Erythroblast (primary cell): Measurements from ENCODE around the gene BRD7.

Experiments
- DNase-seq, 2 experiments: peaks; one replicate each; lab custom pipeline; 2025; lab: John Stamatoyannopoulos, UW
- GATA1 ChIP-seq: IDR thresholded peaks from 2 replicates; pipeline ENCODE4 v1.6.1; 2011; ENCODE audit warnings: low read depth, mild to moderate bottlenecking, control low read depth, low read length, moderate library complexity
- POLR2A ChIP-seq: IDR thresholded peaks from 2 replicates; pipeline ENCODE4 v1.6.1; 2011; ENCODE audit warnings: mild to moderate bottlenecking, low read length

BRD7 gene

DNA sequence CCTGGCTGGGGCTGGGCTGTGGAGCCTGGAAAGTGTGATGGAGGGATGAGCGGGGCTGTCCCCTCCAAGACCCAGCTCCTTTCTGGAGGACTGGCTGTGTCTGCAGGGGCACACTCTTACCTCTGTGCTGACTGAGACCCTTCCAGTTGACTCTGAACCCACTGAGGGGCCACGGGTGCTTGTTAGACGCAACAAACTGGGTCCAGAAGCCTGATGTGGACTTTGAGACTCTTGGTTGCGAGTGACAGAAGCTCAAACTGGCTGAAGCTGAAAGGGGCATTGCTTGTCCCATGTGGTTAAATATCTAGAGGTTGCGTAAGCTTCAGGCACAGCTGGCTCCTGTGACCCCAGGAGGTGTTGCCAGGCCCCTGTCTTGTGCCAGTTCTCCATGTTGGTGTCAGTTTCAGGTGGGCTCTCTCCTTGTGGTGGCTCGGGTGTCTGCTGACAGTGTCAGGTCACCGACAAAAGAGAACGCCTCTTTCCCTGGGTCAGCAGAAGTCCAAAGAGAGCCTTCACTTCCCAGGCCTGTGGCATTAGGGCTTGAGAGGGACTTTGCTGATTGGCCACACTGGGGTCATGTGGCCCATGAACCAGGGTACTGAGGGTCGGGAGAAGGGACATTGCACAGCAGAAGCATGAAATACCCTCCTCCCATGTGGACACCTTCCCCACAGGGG lies 85.7 kb downstream of the BRD7 start:
- DNase-seq, result no peak
- no peak for TF ChIP-seq GATA1
- TF ChIP-seq POLR2A, result no peak

DNA sequence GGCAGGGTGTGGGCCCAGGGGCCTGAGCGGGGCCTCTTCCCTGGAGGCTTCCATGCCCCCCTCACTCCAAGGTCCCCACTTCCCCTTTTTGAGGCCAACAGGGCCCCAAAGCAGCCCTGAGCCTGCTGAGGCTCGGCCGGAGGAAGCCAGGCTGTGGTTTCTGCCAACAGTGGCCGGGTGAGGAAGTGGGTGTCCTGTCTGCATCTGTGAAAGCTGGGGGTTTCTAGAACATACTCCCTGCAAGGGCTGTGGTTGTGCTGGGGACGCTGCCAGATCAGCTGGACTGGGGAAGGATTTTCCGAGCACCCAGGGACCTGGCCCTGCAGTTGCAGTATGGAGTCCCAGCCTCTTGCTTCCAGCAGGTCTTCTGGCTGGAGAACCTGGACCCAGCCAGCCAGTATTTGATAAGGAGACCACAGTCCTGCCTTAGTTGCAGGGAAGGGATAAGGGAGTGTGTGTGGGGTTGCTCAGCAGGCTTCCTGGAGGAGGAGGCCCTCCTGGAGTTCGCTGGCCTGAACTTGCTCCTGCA lies 86.7 kb downstream of the BRD7 start:
- TF ChIP-seq GATA1, result no peak
- no peak for TF ChIP-seq POLR2A
- DNase-seq, result peak; percentile 47 to 49

DNA sequence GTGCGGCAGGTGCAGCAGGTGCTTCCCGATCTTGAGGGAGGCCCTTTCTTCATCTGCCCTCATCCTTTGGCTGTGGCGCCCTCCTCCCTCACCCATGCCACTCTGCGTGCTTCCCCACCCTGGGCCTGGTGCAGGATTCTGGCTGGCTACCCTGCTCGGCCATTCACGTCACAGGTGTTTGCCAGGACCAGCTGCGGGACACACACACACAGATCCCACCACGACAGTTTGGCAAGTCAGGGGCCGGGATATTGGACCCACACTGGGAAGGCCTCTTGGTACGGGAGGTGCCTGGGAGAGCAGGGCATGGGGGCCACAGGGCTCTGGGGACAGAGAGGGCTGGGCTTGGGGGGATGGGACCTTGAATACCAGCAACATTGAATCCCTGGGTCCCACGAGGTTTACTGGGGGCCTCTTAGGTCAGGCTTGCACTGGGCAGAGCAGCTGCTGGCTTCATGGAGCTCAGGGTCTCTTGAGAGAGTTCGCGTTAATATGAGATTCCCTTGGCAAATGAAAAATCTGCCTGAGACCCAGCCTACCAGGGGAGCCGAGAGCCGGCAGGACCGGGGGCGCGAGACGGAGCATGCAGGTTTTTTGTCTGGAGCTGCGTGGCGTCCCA lies 87.3 kb downstream of the BRD7 start:
- DNase-seq, result peak; percentile 44 to 49
- no peak for TF ChIP-seq POLR2A
- no peak for TF ChIP-seq GATA1

DNA sequence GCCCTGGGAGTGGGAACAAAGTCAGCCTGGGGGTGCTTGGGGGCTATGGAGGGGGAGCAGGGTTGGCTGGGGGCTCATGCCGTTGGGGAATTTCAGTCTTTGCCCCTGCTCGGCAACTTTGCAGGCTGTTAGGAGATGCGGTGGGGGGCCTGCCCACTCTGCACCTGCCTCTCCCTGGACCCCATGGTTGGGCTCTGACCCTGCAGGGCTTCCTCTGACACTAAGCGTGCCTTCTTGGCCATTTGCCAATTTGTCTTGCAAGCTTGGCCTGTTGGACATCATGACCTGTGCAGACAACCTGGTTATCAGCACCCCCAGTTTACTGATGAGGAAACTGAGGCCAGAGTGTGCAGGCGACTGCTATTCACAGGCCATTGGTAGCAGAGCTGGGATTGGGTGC lies 87.9 kb downstream of the BRD7 start:
- DNase-seq, result peak; percentile 40 to 42
- TF ChIP-seq POLR2A, result no peak
- no peak for TF ChIP-seq GATA1

DNA sequence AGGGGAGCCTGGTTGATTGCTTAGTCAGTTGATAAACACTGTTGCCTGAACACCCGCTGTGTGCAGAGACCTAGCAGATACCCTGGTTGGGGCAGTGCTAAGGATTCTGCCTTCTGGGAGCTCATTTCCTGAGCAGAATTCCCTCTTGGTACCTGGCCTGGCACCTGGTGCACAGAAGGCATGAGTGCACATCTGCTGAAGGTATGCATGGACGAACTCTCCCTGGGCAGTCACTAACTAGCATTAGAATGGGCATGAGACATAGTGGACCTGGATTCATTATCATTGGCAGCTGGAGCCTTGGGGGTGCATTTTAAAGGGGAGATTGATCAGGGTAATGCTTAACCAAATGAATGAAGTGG lies 89.3 kb downstream of the BRD7 start:
- TF ChIP-seq GATA1 (no peak), POLR2A (no peak)
- no peak for DNase-seq

DNA sequence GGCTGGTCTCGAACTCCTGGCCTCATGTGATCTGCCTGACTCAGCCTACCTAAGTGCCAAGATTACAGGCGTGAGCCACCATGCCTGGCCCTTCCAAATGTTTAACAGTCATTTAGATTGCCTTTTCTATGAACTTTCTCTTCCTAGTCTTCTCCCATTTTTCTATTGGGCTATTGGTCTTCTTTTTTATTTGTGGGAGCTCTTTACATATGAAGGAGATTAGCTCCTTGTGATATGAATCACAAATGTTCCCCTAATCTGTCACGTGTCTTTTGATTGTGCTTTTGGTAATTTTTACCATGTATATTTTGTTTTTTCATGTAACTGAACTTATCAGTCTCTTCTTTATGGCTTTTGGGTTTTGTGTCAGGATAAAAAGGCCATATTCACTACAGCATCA lies 90.5 kb downstream of the BRD7 start:
- no peak for DNase-seq
- TF ChIP-seq GATA1 (no peak), POLR2A (no peak)

DNA sequence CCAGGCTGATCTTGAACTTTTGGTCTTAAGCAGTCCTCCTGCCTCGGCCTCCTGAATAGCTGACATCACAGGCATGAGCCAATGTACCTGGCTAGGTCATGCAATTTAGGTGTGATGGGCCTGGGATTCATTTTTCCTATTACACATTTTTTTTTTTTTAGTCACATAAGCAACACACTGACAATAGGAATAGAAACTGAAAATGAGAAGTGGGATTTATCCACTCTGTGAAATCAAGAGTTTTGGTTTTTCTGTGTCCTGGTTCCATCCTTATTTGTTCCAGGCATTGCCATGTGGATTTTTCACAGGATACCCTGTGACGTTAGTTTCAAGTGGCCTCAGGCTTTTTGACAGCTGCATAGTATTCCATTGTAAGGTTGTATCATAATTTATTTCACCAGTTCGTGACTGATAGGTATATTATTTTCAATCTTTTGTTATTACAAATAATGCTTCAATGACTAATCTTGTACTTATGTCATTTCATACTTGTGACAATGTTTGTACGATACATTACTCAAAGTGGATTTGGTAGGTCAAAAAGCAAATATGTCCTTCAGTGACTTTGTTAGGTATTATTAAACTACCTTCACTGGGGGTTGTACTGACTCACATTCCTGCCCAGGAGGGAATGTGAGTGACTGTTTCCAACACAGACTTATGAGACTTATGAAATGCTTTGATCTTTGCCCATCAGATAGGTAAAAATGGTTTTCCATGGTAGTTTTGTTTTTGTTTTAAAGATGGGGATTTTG lies 91.8 kb downstream of the BRD7 start:
- TF ChIP-seq POLR2A, result no peak
- TF ChIP-seq GATA1, result no peak
- DNase-seq, result no peak

DNA sequence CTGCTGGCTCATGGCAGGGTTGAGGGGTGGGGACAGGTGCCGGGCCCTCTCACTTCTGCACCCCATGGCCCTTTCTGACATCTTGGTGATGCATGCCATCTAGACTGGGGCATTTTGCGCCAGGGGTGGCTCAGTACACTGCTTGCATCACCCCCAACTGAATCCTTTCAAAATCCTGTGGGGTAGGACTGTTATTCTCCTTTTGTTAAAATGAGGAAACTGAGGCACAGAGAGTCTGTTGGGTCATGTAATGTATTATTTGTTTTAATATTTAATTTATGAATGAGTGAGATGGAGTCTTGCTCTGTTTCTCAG lies 92.5 kb downstream of the BRD7 start:
- TF ChIP-seq GATA1, result no peak
- no peak for TF ChIP-seq POLR2A
- DNase-seq, result no peak

DNA sequence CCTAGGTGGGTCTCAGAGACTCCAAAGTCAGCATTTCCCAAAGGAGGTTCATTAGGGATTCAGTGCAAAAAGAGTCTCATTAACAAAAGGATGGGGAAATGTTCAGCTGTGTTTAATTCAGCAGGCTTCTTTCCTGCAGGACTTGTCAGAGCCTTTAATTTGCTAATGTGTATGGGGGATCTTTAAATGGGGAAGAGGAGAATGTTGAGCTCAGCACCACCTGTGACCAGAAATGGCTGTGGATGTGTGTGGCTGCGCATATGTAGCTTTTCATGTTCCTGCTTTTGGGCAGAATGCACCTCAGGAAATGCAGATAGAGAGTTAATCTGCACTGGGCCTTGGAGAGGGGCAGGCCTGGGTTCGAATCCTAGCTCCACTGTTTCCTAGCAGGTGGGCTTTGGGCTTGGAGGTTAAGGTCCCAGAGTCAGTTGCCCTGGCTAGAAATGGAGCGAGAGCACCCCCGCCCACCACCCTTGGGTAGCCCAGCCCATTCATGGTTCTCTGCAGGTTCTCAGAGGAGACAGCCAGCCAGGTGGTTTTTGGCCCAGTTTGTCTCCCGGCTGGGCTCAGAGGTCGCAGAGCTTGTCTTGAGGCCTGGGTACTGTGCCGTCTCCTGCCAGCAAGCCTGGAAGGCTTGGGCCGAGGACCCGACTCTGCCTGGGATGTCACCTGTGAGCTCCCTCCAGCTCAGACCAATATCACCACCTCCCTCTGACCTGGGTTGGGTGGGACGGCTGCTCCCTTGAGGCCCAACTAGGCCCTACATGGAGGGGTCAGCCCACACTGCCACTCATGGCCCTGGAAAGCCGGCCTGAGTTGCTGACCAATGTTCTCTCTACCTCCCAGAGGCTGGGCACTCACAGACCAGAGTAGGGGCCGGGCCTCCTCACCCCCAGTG lies 93.1 kb downstream of the BRD7 start:
- TF ChIP-seq GATA1 (no peak), POLR2A (no peak)
- no peak for DNase-seq

DNA sequence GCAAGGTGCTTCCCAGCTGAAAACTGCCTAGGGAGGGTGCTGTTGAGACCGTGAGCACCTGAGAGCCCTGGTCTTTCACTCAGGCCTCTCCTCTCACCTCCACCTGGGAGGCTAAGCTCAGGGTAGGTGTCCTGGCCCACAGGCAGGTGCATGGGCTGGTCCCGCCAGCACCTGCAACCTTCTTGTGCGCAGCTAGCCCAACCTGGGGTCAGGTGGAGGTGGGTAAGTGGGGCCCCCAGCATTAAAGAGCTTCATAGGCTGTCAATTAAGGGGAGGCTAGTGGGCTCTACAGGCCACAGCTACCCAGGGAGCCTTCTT lies 93.7 kb downstream of the BRD7 start:
- DNase-seq, result no peak
- no peak for TF ChIP-seq GATA1
- TF ChIP-seq POLR2A, result no peak

DNA sequence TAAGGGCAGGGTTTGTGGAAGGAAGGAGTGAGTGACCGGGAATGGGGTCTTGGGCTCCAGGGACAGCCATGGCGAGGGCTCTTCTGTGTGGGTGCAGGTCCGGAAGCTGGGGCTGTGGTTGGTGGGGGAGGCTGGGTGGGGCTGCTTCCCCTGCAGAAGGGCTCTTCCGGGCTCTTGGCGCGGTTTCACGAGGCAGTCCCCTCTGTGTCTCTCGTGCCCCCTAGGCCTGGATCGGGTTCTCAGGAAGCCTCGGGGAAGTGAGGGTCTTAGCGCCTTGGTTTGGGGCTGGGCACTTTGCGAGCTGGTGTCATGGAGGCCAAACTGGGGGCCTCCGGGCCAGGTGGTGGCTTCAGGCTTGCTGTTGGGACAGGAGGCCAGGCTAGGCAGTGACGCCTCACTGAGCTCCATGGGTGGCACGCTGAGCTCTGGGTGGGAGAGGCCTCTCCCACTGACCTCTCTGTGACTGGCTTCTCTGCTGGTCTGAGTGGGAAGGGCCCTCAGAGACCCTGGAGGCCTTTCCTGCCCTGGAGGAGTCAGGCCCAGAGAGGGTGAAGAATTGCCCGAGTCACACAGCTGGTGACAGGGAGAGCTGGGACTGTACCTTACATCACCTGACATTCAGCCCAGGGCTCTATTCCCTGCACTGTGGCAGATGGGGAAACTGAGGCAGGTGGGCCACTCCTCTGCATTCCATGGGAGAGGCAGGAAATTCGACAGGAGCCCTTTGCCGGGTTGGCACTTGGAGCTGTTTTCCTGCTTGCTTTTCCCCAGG lies 94.3 kb downstream of the BRD7 start:
- TF ChIP-seq POLR2A, result no peak
- no peak for TF ChIP-seq GATA1

DNA sequence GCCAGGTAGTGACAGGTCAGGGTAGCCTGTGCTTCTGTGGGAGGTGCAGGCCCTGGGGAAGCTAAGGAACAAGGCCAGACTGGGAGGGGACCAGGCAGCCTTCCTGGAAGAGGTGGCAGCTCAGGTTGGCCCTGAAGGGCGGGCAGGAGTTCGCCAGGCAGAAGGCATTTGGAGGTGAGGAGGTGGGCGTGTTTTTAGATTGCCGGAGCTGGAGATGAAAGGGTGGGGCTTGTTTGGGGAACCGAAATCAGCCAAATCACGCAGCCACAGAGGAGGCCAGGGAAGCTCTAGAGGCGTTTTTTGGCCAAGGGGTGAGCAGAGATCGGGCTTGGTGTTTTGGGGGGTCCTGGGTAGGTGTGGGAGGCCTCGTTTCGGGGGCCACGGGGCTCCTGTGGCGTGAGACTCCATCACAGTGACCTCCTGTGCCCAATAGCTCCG lies 94.9 kb downstream of the BRD7 start:
- DNase-seq, result peak; percentile 72 to 80
- TF ChIP-seq POLR2A (no peak), GATA1 (no peak)

More for the DNA sequence above, 94.3 kb downstream of the BRD7 start:
- no peak for DNase-seq

DNA sequence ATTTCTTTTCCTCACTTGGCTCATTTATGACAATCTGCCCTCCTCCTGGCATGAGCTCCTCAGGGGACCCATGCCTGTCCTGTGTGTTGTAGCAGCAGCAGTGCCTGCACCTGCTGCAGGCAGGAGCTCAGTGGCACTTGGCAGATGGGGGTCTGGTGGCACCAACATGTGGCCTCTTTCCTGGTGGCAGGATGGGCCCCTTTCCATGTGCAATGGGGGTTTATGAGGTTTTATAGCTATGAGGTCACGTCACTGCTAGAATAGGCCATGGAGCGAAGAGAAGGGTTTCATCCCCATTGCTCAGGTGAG lies 95.5 kb downstream of the BRD7 start:
- DNase-seq, result no peak
- TF ChIP-seq POLR2A, result no peak
- no peak for TF ChIP-seq GATA1
